ENCODE measurements around the gene NANP.
"Not testable (repeated sequence)": the region's sequence is repeated elsewhere in the genome, so short reads cannot be mapped to it uniquely, and the experiment has no call there.

NANP gene, protein sequence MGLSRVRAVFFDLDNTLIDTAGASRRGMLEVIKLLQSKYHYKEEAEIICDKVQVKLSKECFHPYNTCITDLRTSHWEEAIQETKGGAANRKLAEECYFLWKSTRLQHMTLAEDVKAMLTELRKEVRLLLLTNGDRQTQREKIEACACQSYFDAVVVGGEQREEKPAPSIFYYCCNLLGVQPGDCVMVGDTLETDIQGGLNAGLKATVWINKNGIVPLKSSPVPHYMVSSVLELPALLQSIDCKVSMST

DNA sequence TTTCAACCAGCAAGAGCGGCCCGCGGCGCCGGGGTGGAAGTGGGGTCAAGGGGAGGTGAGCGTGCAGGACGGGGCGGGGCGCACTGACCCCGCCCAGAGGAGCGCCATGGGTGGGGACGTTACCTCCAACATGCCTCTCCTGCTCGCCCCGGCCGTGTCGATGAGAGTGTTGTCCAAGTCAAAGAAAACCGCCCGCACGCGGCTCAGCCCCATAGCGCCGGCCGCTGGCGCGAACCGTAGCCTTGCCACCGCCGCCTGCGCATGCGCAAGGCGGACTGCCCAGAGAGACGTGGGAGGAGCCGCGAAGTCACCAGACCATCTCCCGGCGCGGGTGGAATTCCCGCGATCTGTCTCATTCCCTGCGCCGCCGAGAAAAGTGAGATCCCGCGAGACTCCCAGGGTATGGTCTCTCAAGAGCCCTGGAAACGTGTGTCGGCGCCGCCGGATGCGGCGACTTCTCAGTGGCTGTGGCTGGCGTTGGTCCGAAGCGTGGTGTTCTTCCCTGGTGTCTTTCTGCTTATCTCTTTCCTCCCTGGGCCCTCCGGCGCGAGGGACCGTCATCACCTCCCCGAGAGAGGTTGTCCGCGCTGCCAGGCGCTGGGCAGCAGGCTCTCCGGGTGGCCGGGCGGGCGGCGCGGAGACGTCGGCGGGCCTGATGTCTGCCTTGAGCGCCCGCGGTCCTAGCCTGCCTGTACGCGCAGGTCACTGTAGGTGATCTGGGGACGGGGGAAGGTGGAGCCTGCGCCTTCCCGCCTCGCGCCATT is at the start of gene NANP:
Gene NANP, minus strand, starts transcription at position 279 of the 764 bp plus-strand sequence. Its CDS starts 66 bp downstream, at position 213.
- Histone ChIP-seq H3K27ac (ENCODE audit: low read depth, low read length) (peak within 1 kb of the TSS; percentile 90), H3K27me3 (ENCODE audit: control insufficient read depth, insufficient read depth, low read length) (no peaks in the 10 kb centered on the region), H3K4me1 (ENCODE audit: control insufficient read depth, insufficient read depth, low read length) (no peaks in the 10 kb centered on the region), H3K9ac (ENCODE audit: low read length) (peak within 1 kb of the TSS; percentile 83), H3K36me3 (ENCODE audit: control insufficient read depth, insufficient read depth, low read length) (no peaks in the 10 kb centered on the region), H3K4me3 (ENCODE audit: low read length) (peak within 1 kb of the TSS; percentile 99)

- H3K36me3 ChIP-seq (ENCODE audit: control insufficient read depth, insufficient read depth, low read length): peaks cover 36% of the 10 kb centered on the region
- no peak overlapping the region for H3K4me3 ChIP-seq (ENCODE audit: low read length)
- H3K27me3 ChIP-seq (ENCODE audit: control insufficient read depth, insufficient read depth, low read length): no peaks in the 10 kb centered on the region
- H3K4me1 ChIP-seq (ENCODE audit: control insufficient read depth, insufficient read depth, low read length): no peaks in the 10 kb centered on the region
- no peak overlapping the region for H3K27ac ChIP-seq (ENCODE audit: low read depth, low read length)
- no peak overlapping the region for H3K9ac ChIP-seq (ENCODE audit: low read length)
These were observed 48.9 kb upstream of the NANP start for GRCh38 chr20:25672659-25673235.

- Histone ChIP-seq H3K27ac (ENCODE audit: low read depth, low read length) (no peak overlapping the region), H3K4me3 (ENCODE audit: low read length) (no peak overlapping the region), H3K27me3 (ENCODE audit: control insufficient read depth, insufficient read depth, low read length) (no peaks in the 10 kb centered on the region), H3K4me1 (ENCODE audit: control insufficient read depth, insufficient read depth, low read length) (no peaks in the 10 kb centered on the region), H3K9ac (ENCODE audit: low read length) (no peak overlapping the region), H3K36me3 (ENCODE audit: control insufficient read depth, insufficient read depth, low read length) (peaks cover 14% of the 10 kb centered on the region)
These were observed 46.1 kb upstream of the NANP start for GRCh38 chr20:25669826-25670422.

DNA sequence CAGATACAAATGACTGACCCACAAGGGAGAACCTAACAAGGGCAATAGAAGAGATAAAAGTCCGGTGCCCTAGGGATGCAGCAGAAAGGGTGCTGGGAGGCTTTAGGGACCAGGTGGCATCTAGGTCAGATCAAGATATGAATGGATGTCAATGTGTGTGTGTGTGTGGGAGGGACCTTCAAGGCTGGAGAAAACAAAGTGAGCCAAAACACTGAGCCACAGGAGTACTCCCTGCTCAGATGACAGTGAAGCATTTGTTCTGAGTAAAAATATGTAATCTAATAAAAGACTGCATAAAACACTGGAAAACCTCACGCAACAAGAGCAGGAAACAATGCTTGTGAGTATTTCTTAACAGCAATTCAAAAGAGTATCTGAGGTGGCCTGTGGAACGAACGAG is 44.6 kb upstream of the NANP start:
- Histone ChIP-seq H3K4me1 (ENCODE audit: control insufficient read depth, insufficient read depth, low read length) (no peaks in the 10 kb centered on the region), H3K9ac (ENCODE audit: low read length) (no peak overlapping the region), H3K36me3 (ENCODE audit: control insufficient read depth, insufficient read depth, low read length) (peaks cover 6% of the 10 kb centered on the region), H3K27ac (ENCODE audit: low read depth, low read length) (no peak overlapping the region), H3K4me3 (ENCODE audit: low read length) (no peak overlapping the region), H3K27me3 (ENCODE audit: control insufficient read depth, insufficient read depth, low read length) (no peaks in the 10 kb centered on the region)

GRCh38 chr20:25659999-25660398 is 36.2 kb upstream of the NANP start:
- Histone ChIP-seq H3K27ac (ENCODE audit: low read depth, low read length) (no peak overlapping the region), H3K27me3 (ENCODE audit: control insufficient read depth, insufficient read depth, low read length) (no peaks in the 10 kb centered on the region), H3K9ac (ENCODE audit: low read length) (no peak overlapping the region), H3K36me3 (ENCODE audit: control insufficient read depth, insufficient read depth, low read length) (no peaks in the 10 kb centered on the region), H3K4me1 (ENCODE audit: control insufficient read depth, insufficient read depth, low read length) (no peaks in the 10 kb centered on the region), H3K4me3 (ENCODE audit: low read length) (no peak overlapping the region)

DNA sequence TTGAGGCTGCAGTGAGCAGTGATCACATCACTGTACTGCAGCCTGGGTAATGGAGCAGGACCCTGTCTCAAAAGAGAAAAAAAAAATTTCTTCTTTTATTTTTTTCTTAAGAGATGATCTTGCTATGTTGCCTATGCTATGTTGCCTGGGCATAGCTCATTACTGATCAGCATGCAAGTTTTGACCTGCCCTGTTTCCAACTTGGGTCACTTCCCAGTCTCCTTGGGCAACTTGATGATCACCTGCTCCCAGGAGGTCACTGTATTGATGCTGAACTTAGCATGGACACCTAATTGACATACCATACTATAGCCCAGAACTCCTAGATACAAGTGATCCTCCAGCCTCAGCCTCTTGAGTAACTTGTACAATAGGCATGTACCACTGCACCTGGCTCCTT is 30.7 kb upstream of the NANP start:
- Histone ChIP-seq H3K4me1 (ENCODE audit: control insufficient read depth, insufficient read depth, low read length) (no peaks in the 10 kb centered on the region), H3K27ac (ENCODE audit: low read depth, low read length) (no peak overlapping the region), H3K9ac (ENCODE audit: low read length) (no peak overlapping the region), H3K27me3 (ENCODE audit: control insufficient read depth, insufficient read depth, low read length) (no peaks in the 10 kb centered on the region), H3K4me3 (ENCODE audit: low read length) (no peak overlapping the region), H3K36me3 (ENCODE audit: control insufficient read depth, insufficient read depth, low read length) (no peaks in the 10 kb centered on the region)

DNA sequence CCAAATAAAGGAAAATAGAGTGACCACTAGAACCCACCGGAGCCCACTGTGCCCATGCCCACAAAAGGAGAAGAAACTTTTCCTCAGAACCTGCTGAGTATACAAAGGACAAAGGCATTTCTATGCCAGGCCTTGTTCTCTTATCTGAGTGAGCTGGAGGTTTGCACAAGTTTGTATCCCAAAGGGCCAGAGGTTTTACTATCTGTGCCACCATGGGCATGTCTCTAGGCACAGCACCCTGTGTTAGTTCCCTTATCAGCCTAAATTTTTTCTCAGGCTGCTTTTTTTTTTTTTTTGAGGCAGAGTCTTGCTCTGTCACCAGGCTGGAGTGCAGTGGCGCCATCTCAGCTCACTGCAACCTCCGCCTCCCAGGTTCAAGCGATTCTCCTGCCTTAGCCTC is 29.1 kb upstream of the NANP start:
- H3K27me3 ChIP-seq (ENCODE audit: control insufficient read depth, insufficient read depth, low read length); H3K9ac ChIP-seq (ENCODE audit: low read length); H3K27ac ChIP-seq (ENCODE audit: low read depth, low read length); H3K4me1 ChIP-seq (ENCODE audit: control insufficient read depth, insufficient read depth, low read length); H3K4me3 ChIP-seq (ENCODE audit: low read length); H3K36me3 ChIP-seq (ENCODE audit: control insufficient read depth, insufficient read depth, low read length): not testable (repeated sequence)

DNA sequence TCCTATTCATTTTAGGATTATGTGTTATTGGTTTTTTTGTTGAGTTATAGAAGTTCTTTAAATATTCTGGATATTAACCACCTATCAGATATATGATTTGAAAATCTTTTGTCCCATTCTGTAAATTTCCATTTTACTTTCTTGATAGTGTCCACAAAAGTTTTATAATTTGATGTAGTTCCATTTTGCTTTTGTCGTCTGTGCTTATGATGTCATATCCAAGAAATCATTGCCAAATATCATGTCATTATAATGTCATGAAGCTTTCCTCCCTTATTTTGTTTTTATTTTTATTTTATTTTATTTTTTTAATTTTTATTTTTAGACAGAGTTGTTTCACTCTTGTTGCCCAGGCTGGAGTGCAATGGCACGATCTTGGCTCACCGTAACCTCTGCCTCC is 21.0 kb upstream of the NANP start:
- Histone ChIP-seq H3K27ac (ENCODE audit: low read depth, low read length) (no peak overlapping the region), H3K27me3 (ENCODE audit: control insufficient read depth, insufficient read depth, low read length) (no peaks in the 10 kb centered on the region), H3K36me3 (ENCODE audit: control insufficient read depth, insufficient read depth, low read length) (no peaks in the 10 kb centered on the region), H3K4me3 (ENCODE audit: low read length) (no peak overlapping the region), H3K9ac (ENCODE audit: low read length) (no peak overlapping the region), H3K4me1 (ENCODE audit: control insufficient read depth, insufficient read depth, low read length) (no peaks in the 10 kb centered on the region)

DNA sequence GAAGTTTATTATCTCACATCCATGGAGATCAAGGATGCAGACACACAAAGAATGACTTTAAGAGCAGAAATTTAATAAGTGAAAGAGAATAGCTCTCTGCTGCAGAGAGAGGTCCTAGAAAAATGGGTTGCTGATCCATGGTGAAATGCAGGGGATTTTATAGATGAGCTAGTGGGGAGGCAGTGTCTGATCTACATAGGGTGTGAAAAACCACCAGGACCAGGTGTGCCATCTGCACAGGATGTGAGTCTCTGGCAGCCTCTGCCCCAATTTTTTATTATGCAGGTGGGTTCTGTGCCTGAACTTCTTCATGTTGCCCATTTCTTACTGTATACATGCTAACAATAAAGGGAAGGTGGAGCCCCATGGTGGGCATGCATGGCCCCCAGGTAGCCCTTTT is 19.9 kb upstream of the NANP start:
- Histone ChIP-seq H3K36me3 (ENCODE audit: control insufficient read depth, insufficient read depth, low read length) (no peaks in the 10 kb centered on the region), H3K4me3 (ENCODE audit: low read length) (no peak overlapping the region), H3K27me3 (ENCODE audit: control insufficient read depth, insufficient read depth, low read length) (no peaks in the 10 kb centered on the region), H3K27ac (ENCODE audit: low read depth, low read length) (no peak overlapping the region), H3K4me1 (ENCODE audit: control insufficient read depth, insufficient read depth, low read length) (no peaks in the 10 kb centered on the region), H3K9ac (ENCODE audit: low read length) (no peak overlapping the region)

GRCh38 chr20:25637247-25637646 is 13.4 kb upstream of the NANP start:
- Histone ChIP-seq H3K4me3 (ENCODE audit: low read length) (no peak overlapping the region), H3K27me3 (ENCODE audit: control insufficient read depth, insufficient read depth, low read length) (no peaks in the 10 kb centered on the region), H3K27ac (ENCODE audit: low read depth, low read length) (no peak overlapping the region), H3K36me3 (ENCODE audit: control insufficient read depth, insufficient read depth, low read length) (no peaks in the 10 kb centered on the region), H3K9ac (ENCODE audit: low read length) (no peak overlapping the region), H3K4me1 (ENCODE audit: control insufficient read depth, insufficient read depth, low read length) (no peaks in the 10 kb centered on the region)

DNA sequence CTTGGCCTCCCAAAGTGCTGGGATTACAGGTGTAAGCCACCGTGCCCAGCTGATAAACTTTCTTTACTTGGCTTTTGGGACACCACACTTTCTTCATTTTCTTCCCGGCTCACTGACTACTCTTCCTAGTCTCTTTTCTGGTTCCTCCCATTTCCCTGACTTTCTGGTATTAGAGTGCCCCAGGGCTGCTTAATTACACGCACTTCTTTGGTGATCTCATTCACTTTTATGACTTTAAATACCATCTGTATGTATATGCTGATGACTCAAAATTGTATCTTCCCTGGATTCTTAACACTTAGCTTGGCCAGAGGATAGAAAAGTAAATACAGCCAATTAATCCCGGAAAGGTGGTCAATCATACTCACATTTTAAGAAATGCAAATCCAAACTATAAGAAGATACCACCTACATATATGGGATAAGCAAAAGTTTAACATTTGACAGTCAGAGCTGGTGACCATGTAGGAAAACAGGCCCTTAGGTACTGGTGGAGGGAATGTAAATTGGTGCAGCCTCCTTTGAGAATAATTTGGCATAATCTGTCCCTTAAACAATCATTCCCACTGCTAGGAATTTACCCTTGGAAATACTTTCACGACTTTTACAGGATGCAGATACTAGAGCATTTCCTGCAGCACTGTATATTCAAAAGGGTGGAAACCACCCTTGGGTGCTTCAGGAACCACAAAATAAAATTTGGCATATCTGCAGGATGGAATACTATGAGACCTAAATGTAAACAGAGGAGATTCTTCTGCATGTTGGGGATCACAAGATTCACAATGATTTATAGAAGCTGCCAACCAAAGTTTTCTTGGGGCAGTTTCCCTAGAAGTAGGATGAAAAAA is 9.4 kb upstream of the NANP start:
- Histone ChIP-seq H3K9ac (ENCODE audit: low read length) (no peak overlapping the region), H3K36me3 (ENCODE audit: control insufficient read depth, insufficient read depth, low read length) (no peaks in the 10 kb centered on the region), H3K27ac (ENCODE audit: low read depth, low read length) (no peak overlapping the region), H3K4me1 (ENCODE audit: control insufficient read depth, insufficient read depth, low read length) (no peaks in the 10 kb centered on the region), H3K27me3 (ENCODE audit: control insufficient read depth, insufficient read depth, low read length) (no peaks in the 10 kb centered on the region), H3K4me3 (ENCODE audit: low read length) (no peak overlapping the region)

DNA sequence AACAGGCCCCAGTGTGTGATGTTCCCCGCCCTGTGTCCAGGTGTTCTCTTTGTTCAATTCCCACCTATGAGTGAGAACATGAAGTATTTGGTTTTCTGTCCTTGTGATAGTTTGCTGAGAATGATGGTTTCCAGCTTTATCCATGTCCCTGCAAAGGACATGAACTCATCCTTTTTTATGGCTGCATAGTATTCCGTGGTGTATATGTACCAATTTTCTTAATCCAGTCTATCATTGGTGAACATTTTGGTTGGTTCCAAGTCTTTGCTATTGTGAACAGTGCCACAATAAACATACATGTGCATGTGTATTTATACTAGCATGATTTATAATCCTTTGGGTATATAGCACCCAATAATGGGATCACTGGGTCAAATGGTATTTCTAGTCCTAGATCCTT is 6.8 kb upstream of the NANP start:
- not testable (repeated sequence) for H3K36me3 ChIP-seq (ENCODE audit: control insufficient read depth, insufficient read depth, low read length); H3K9ac ChIP-seq (ENCODE audit: low read length); H3K4me3 ChIP-seq (ENCODE audit: low read length); H3K4me1 ChIP-seq (ENCODE audit: control insufficient read depth, insufficient read depth, low read length); H3K27ac ChIP-seq (ENCODE audit: low read depth, low read length); H3K27me3 ChIP-seq (ENCODE audit: control insufficient read depth, insufficient read depth, low read length)

Measured in rectal smooth muscle tissue (tissue), 1 donor.